Smooth muscle cell (in vitro differentiated cells): ENCODE measurements around the gene URM1. TPM values are rescaled to one million over a fixed set of nuclear protein-coding genes. Genes with fewer than 3 reads are reported as not detected.
A peak's percentile ranks its signal among the peaks of the same experiment; 100 is the strongest.

Experiments
- DNase-seq: peaks from one replicate; lab custom pipeline; 2025; ENCODE audit not compliant: unreplicated experiment; lab: John Stamatoyannopoulos, UW
- H2AFZ ChIP-seq: fragments of 200-600 bp; sonication (generic); 2 replicates; pipeline ENCODE4 v1.6.0; 2016; ENCODE audit warnings: antibody characterized with exemption, low read depth, mild to moderate bottlenecking
- H3F3A ChIP-seq: fragments of 200-600 bp; sonication (generic); 2 replicates; pipeline ENCODE4 v1.6.0; 2017; ENCODE audit warnings: antibody characterized with exemption, low read depth
- H3K27ac ChIP-seq: fragments of 200-600 bp; sonication (generic); 2 replicates; pipeline ENCODE4 v1.5.1; 2016; ENCODE audit warnings: low read depth, mild to moderate bottlenecking
- H3K27me3 ChIP-seq: fragments of 200-600 bp; sonication (generic); 2 replicates; pipeline ENCODE4 v1.6.1; 2016; ENCODE audit warnings: low read depth, mild to moderate bottlenecking
- H3K36me3 ChIP-seq: fragments of 200-600 bp; sonication (generic); 2 replicates; pipeline ENCODE4 v1.5.1; 2016; ENCODE audit warnings: low read depth
- H3K4me1 ChIP-seq: fragments of 200-600 bp; sonication (generic); 2 replicates; pipeline ENCODE4 v1.5.1; 2016; ENCODE audit warnings: low read depth
- H3K4me2 ChIP-seq: fragments of 200-600 bp; sonication (generic); 2 replicates; pipeline ENCODE4 v1.6.0; 2016; ENCODE audit warnings: mild to moderate bottlenecking
- H3K4me3 ChIP-seq: fragments of 200-600 bp; sonication (generic); 2 replicates; pipeline ENCODE4 v1.5.1; 2016; ENCODE audit warnings: mild to moderate bottlenecking
- H3K79me2 ChIP-seq: fragments of 200-600 bp; sonication (generic); 2 replicates; pipeline ENCODE4 v1.6.0; 2016; ENCODE audit warnings: low read depth, mild to moderate bottlenecking
- H3K9ac ChIP-seq: fragments of 200-600 bp; sonication (generic); 2 replicates; pipeline ENCODE4 v1.6.0; 2016; ENCODE audit warnings: low read depth
- H3K9me3 ChIP-seq: fragments of 200-600 bp; sonication (generic); replicated peaks from 2 replicates; pipeline ENCODE4 v1.5.1; 2016; ENCODE audit warnings: low read depth
- H4K20me1 ChIP-seq: fragments of 200-600 bp; sonication (generic); 2 replicates; pipeline ENCODE4 v1.6.0; 2016; ENCODE audit warnings: low read depth
- CTCF ChIP-seq: fragments of 200-600 bp; sonication (generic); IDR thresholded peaks from 2 replicates; pipeline ENCODE4 v1.5.1; 2017; ENCODE audit warnings: borderline replicate concordance, mild to moderate bottlenecking, antibody characterized with exemption; ENCODE audit not compliant: insufficient read depth, poor library complexity, severe bottlenecking
- WGBS: methylation state at CpG from one replicate; pipeline ENCODE4 v1.1.7; 2016; ENCODE audit warnings: low lambda C conversion rate; 5-methylcytosine and 5-hydroxymethylcytosine counted together
- polyA plus RNA-seq: library from polyadenylated mRNA; unstranded; fragments of >200 nt; fragmentation: Nextera tagmentation; extraction: Ambion mirVana; gene quantifications from 2 replicates; pipeline ENCODE4 v1.2.1, GENCODE V29; 2016
- total RNA-seq: library from RNA; depleted of rRNA; stranded (reverse); fragments of >200 nt; gene quantifications from 2 replicates; pipeline ENCODE4 v1.2.3, GENCODE V29; 2014

URM1 gene
- total and polyA plus RNA-seq, 2 experiments from 2014 or later = 27.3 to 48.7 TPM

- TF ChIP-seq CTCF = no peak
- Histone ChIP-seq H3K4me3 (peak overlapping the region; percentile 80), H4K20me1 (peaks cover 20% of the 10 kb centered on the region), H3K79me2 (peaks cover 31% of the 10 kb centered on the region), H2AFZ (peak overlapping the region; percentile 81), H3K36me3 (no peaks in the 10 kb centered on the region), H3K9ac (peak overlapping the region; percentile 94), H3K27me3 (no peaks in the 10 kb centered on the region), H3K4me2 (peak overlapping the region; percentile 94), H3F3A (peaks cover 16% of the 10 kb centered on the region), H3K9me3 (no peaks in the 10 kb centered on the region), H3K4me1 (peaks cover 7% of the 10 kb centered on the region), H3K27ac (peak overlapping the region; percentile 93)
- no peak for DNase-seq
- WGBS = 4% methylated on average over 10 of the region's 10 CpGs
Observed at GRCh38 chr9:128371630-128372117, 500 bp downstream of the URM1 start.

GRCh38 chr9:128372188-128372641 lies 1.0 kb downstream of the URM1 start:
- H3K4me3 ChIP-seq = peak overlapping the region; percentile 80
- no peaks in the 10 kb centered on the region for H3K9me3 ChIP-seq
- no peak for TF ChIP-seq CTCF
- H2AFZ ChIP-seq = no peak overlapping the region
- DNase-seq = no peak
- H3K36me3 ChIP-seq = no peaks in the 10 kb centered on the region
- 75% methylated on average over 4 of the region's 4 CpGs for WGBS
- H3F3A ChIP-seq = peaks cover 16% of the 10 kb centered on the region
- peak overlapping the region; percentile 94 for H3K4me2 ChIP-seq
- no peaks in the 10 kb centered on the region for H3K27me3 ChIP-seq
- H4K20me1 ChIP-seq = peaks cover 26% of the 10 kb centered on the region
- peaks cover 7% of the 10 kb centered on the region for H3K4me1 ChIP-seq
- peak overlapping the region; percentile 93 for H3K27ac ChIP-seq
- peaks cover 31% of the 10 kb centered on the region for H3K79me2 ChIP-seq
- peak overlapping the region; percentile 94 for H3K9ac ChIP-seq

- Histone ChIP-seq H3K4me3 (no peak overlapping the region), H3K4me1 (peaks cover 7% of the 10 kb centered on the region), H3K27me3 (no peaks in the 10 kb centered on the region), H4K20me1 (peaks cover 29% of the 10 kb centered on the region), H3K79me2 (peaks cover 31% of the 10 kb centered on the region), H3K9me3 (no peaks in the 10 kb centered on the region), H3K9ac (peak overlapping the region; percentile 94), H2AFZ (no peak overlapping the region), H3K4me2 (peak overlapping the region; percentile 94), H3K27ac (peak overlapping the region; percentile 93), H3K36me3 (no peaks in the 10 kb centered on the region), H3F3A (peaks cover 16% of the 10 kb centered on the region)
- DNase-seq = no peak
- 93% methylated on average over 1 of the region's 1 CpG for WGBS
- no peak for TF ChIP-seq CTCF
Observed at GRCh38 chr9:128372784-128373183, 1.6 kb downstream of the URM1 start.

- WGBS = 97% methylated on average over 9 of the region's 9 CpGs
Observed at GRCh38 chr9:128374221-128374675, 3.1 kb downstream of the URM1 start.

More at GRCh38 chr9:128374221-128374675, 3.1 kb downstream of the URM1 start:
- no peak overlapping the region for H3K4me2 ChIP-seq
- no peak overlapping the region for H3K9ac ChIP-seq
- H3K4me1 ChIP-seq = peaks cover 7% of the 10 kb centered on the region
- no peak overlapping the region for H3K4me3 ChIP-seq
- DNase-seq = no peak
- H3K27ac ChIP-seq = no peak overlapping the region
- H3K79me2 ChIP-seq = peaks cover 31% of the 10 kb centered on the region
- no peak for TF ChIP-seq CTCF
- H3F3A ChIP-seq = peaks cover 16% of the 10 kb centered on the region
- H3K27me3 ChIP-seq = no peaks in the 10 kb centered on the region
- no peaks in the 10 kb centered on the region for H3K9me3 ChIP-seq
- no peak overlapping the region for H2AFZ ChIP-seq
- H3K36me3 ChIP-seq = no peaks in the 10 kb centered on the region
- peaks cover 34% of the 10 kb centered on the region for H4K20me1 ChIP-seq
